Astrocyte of the cerebellum (primary cell): ENCODE results near the gene SIRT2.

Source experiments
- DNase-seq: peaks from one replicate; pipeline ENCODE4 v3.0.0-alpha.2; 2011; ENCODE audit warnings: low read depth
- H3K4me3 ChIP-seq: 2 replicates; pipeline ENCODE4 v1.5.1; 2011; ENCODE audit warnings: mild to moderate bottlenecking, low read depth, low read length, moderate library complexity
- CTCF ChIP-seq: IDR thresholded peaks from 2 replicates; pipeline ENCODE4 v1.5.1; 2012; ENCODE audit warnings: low read length, low read depth, moderate library complexity, mild to moderate bottlenecking; ENCODE audit errors: missing control alignments
- in situ Hi-C: cut with HindIII; loops from 2 replicates; pipeline ENCODE4 v1.10.0; 2017; ENCODE audit warnings: low sequenced_read_pairs

SIRT2 gene

DNA sequence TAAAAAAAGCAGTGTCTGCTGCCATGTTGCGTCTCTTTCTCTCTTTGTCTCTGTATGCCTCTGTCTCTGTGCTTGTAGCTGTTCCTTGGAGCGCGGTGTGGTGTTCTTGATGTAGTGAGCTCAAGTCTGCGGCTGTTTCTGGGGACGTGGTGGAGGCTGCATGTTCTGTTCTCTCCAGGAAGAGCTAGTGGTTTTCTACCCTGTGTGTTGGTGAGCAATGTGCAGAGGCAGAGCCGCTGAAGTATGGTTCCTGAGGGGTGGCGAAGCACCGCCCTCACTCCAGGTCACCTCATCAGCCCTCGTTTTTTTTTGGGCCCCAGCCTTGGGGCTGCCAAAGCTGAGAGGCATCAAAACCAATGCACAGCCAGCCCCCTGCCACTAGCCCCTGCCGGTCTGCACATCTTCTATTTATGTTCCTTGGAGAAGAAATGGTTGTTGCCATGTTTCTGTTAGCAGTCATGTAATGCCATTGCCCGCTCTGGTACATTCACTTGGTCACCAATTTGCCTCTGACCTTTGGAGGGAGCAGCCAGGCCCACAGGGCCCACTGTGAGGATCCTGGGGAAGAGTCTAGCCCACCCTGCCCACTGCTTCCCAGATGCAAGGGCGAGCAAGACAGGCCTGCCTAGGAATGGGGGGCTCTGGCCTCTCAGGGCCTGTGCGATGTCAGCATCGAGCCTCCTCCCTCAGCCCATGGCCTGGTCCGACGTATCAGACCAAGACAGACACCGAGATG, 56.8 kb downstream of the SIRT2 start:
- H3K4me3 ChIP-seq = no peak overlapping the region
- in situ Hi-C loops = no loop called here
- no peak for DNase-seq
- no peak for TF ChIP-seq CTCF

- H3K4me3 ChIP-seq = no peak overlapping the region
- in situ Hi-C loops = no loop called here
- TF ChIP-seq CTCF = no peak
- no peak for DNase-seq
These were observed 57.5 kb downstream of the SIRT2 start for GRCh38 chr19:38841787-38842438.

- in situ Hi-C loops = no loop called here
- no peak for DNase-seq
- H3K4me3 ChIP-seq = no peak overlapping the region
- no peak for TF ChIP-seq CTCF
These were observed 58.1 kb downstream of the SIRT2 start for GRCh38 chr19:38841180-38841766.

GRCh38 chr19:38840583-38840968, 58.8 kb downstream of the SIRT2 start:
- no peak for TF ChIP-seq CTCF
- in situ Hi-C loops = no loop called here
- no peak overlapping the region for H3K4me3 ChIP-seq
- no peak for DNase-seq

DNA sequence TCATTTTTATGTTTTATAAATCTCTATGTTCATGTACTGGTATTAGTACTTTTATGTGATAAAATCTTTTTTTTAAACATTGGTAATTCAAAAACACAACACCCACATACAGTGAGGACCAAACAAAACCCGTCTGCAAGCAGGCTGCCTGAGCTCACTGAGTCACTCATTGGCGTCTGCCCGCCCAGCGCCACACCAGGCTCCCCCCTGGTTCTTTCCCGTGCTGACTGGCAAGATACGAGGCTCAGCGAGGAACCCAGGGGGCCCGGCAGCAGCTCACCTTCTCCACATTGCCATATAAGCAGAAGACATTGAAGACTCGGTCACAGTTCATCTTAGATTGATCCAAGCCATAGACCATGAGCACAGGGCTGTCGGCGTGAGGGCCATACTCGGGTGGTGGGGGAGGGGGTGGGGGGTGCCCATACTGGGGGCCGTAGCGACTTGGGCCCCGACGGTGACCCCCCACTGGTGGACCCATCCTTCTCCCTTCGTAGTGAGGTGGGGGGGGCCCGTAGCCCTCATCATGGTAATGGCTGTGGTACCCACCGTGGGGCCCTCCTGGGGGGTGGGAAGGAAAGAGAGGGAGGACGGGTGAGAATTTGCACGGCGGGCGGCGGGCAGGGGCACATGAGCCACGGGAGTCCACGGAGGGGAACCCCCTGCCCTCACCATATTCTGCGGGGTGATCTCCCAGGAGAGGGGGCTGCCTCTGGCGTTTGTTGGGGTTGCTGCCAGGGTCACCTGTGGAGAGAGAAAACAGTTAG, 59.4 kb downstream of the SIRT2 start:
- no peak for TF ChIP-seq CTCF
- H3K4me3 ChIP-seq = no peak overlapping the region
- no peak for DNase-seq
- in situ Hi-C loops = no loop called here

GRCh38 chr19:38838986-38839761, 60.2 kb downstream of the SIRT2 start:
- no peak overlapping the region for H3K4me3 ChIP-seq
- TF ChIP-seq CTCF = no peak
- DNase-seq = no peak
- in situ Hi-C loops = no loop called here
